ENCODE measurements around the gene ADGRG3.

DNA sequence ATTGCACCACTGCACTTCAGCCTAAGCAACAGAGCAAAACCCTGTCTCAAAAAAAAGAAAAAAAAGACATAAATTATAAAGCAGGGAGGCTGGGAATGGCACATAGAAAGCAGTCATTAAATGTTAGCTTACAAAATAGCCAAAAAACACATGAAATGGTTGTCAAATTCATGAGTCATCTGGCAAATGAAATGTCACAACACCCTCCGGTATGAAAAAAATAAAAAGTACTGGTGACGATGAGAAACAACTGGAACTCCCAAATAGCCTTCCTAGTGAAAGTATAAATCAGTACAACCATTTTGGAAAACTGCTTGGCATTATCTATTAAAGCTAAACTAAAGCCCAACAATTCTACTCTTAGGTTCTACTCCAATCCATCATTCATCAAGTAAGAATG is 63.9 kb downstream of the ADGRG3 start:
- no peak for TF ChIP-seq EZH2phosphoT487 (IDR thresholded peaks at IDR 0.05; ENCODE audit: low read depth, severe bottlenecking, unreplicated experiment)
- TF ChIP-seq, protein P1, sequence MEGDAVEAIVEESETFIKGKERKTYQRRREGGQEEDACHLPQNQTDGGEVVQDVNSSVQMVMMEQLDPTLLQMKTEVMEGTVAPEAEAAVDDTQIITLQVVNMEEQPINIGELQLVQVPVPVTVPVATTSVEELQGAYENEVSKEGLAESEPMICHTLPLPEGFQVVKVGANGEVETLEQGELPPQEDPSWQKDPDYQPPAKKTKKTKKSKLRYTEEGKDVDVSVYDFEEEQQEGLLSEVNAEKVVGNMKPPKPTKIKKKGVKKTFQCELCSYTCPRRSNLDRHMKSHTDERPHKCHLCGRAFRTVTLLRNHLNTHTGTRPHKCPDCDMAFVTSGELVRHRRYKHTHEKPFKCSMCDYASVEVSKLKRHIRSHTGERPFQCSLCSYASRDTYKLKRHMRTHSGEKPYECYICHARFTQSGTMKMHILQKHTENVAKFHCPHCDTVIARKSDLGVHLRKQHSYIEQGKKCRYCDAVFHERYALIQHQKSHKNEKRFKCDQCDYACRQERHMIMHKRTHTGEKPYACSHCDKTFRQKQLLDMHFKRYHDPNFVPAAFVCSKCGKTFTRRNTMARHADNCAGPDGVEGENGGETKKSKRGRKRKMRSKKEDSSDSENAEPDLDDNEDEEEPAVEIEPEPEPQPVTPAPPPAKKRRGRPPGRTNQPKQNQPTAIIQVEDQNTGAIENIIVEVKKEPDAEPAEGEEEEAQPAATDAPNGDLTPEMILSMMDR (IDR thresholded peaks at IDR 0.05; ENCODE audit: poor library complexity): no peak
- no peak for TF ChIP-seq EZH2 (IDR thresholded peaks at IDR 0.05; ENCODE audit: borderline replicate concordance)
